ENCODE measurements around the gene CLNK.
"Not testable (repeated sequence)": the region's sequence is repeated elsewhere in the genome, so short reads cannot be mapped to it uniquely, and the experiment has no call there.

The CLNK gene

GRCh38 chr4:10577508-10578426, 106.8 kb downstream of the CLNK start:
- no peaks in the 10 kb centered on the region for H3K27me3 ChIP-seq (ENCODE audit: control insufficient read depth, insufficient read depth, low read length)
- no peak overlapping the region for H3K27ac ChIP-seq (ENCODE audit: low read depth, low read length)
- peaks cover 22% of the 10 kb centered on the region for H3K4me1 ChIP-seq (ENCODE audit: control insufficient read depth, insufficient read depth, low read length)
- no peaks in the 10 kb centered on the region for H3K36me3 ChIP-seq (ENCODE audit: control insufficient read depth, insufficient read depth, low read length)
- H3K9ac ChIP-seq (ENCODE audit: low read length), result no peak overlapping the region
- H3K9me3 ChIP-seq (ENCODE audit: control insufficient read depth, insufficient read depth, low read depth, low read length), result no peaks in the 10 kb centered on the region
- H3K4me3 ChIP-seq (ENCODE audit: low read depth, low read length), result no peak overlapping the region

GRCh38 chr4:10577018-10577417, 107.5 kb downstream of the CLNK start:
- Histone ChIP-seq H3K27me3 (ENCODE audit: control insufficient read depth, insufficient read depth, low read length) (no peaks in the 10 kb centered on the region), H3K4me1 (ENCODE audit: control insufficient read depth, insufficient read depth, low read length) (peaks cover 22% of the 10 kb centered on the region), H3K36me3 (ENCODE audit: control insufficient read depth, insufficient read depth, low read length) (no peaks in the 10 kb centered on the region), H3K27ac (ENCODE audit: low read depth, low read length) (no peak overlapping the region), H3K9me3 (ENCODE audit: control insufficient read depth, insufficient read depth, low read depth, low read length) (no peaks in the 10 kb centered on the region), H3K4me3 (ENCODE audit: low read depth, low read length) (no peak overlapping the region), H3K9ac (ENCODE audit: low read length) (no peak overlapping the region)

GRCh38 chr4:10576236-10576635, 108.3 kb downstream of the CLNK start:
- Histone ChIP-seq H3K4me3 (ENCODE audit: low read depth, low read length) (no peak overlapping the region), H3K9me3 (ENCODE audit: control insufficient read depth, insufficient read depth, low read depth, low read length) (no peaks in the 10 kb centered on the region), H3K36me3 (ENCODE audit: control insufficient read depth, insufficient read depth, low read length) (no peaks in the 10 kb centered on the region), H3K27me3 (ENCODE audit: control insufficient read depth, insufficient read depth, low read length) (no peaks in the 10 kb centered on the region), H3K9ac (ENCODE audit: low read length) (no peak overlapping the region), H3K27ac (ENCODE audit: low read depth, low read length) (no peak overlapping the region), H3K4me1 (ENCODE audit: control insufficient read depth, insufficient read depth, low read length) (peaks cover 18% of the 10 kb centered on the region)

DNA sequence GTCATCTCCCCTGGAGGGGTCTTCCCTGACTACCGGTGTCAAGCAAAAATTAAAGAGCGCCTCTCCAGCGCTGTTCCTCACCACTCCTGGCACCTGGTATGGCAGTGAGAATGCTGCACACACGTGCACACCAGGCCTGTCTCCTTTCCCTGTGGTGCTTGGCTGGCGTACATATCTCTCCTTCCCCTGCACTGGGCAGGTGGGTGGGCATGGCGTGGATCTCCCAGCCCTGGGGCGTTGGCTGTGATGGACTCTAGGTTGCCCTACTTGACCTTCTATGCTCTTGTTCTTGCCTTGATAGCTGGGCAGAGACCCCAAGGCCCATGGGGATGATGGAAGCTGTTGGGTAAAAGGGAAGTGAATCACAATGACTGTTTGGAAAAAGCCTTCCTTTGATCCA, 109.2 kb downstream of the CLNK start:
- Histone ChIP-seq H3K9me3 (ENCODE audit: control insufficient read depth, insufficient read depth, low read depth, low read length) (no peaks in the 10 kb centered on the region), H3K27ac (ENCODE audit: low read depth, low read length) (no peak overlapping the region), H3K27me3 (ENCODE audit: control insufficient read depth, insufficient read depth, low read length) (no peaks in the 10 kb centered on the region), H3K4me1 (ENCODE audit: control insufficient read depth, insufficient read depth, low read length) (peaks cover 18% of the 10 kb centered on the region), H3K4me3 (ENCODE audit: low read depth, low read length) (no peak overlapping the region), H3K9ac (ENCODE audit: low read length) (no peak overlapping the region), H3K36me3 (ENCODE audit: control insufficient read depth, insufficient read depth, low read length) (no peaks in the 10 kb centered on the region)

DNA sequence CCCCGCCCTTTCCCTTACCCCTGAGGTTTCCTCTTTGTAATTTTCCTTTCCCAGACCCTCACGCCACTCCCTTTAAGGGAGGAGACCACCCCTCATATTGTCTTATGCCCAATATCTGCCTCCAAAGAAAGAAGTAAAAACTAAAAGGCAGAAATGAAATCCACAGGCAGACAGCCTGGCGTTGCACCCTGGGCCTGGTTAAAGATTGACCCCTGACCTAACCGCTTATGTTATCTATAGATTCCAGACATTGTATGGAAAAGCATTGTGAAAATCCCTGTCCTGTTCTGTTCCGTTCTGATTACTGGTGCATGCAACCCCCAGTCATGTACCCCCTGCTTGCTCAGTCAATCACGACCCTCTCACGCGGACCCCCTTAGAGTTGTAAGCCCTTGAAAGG, 110.0 kb downstream of the CLNK start:
- not testable (repeated sequence) for H3K9me3 ChIP-seq (ENCODE audit: control insufficient read depth, insufficient read depth, low read depth, low read length); H3K9ac ChIP-seq (ENCODE audit: low read length); H3K4me3 ChIP-seq (ENCODE audit: low read depth, low read length); H3K36me3 ChIP-seq (ENCODE audit: control insufficient read depth, insufficient read depth, low read length); H3K27me3 ChIP-seq (ENCODE audit: control insufficient read depth, insufficient read depth, low read length); H3K27ac ChIP-seq (ENCODE audit: low read depth, low read length)
- peaks cover 12% of the 10 kb centered on the region for H3K4me1 ChIP-seq (ENCODE audit: control insufficient read depth, insufficient read depth, low read length)

DNA sequence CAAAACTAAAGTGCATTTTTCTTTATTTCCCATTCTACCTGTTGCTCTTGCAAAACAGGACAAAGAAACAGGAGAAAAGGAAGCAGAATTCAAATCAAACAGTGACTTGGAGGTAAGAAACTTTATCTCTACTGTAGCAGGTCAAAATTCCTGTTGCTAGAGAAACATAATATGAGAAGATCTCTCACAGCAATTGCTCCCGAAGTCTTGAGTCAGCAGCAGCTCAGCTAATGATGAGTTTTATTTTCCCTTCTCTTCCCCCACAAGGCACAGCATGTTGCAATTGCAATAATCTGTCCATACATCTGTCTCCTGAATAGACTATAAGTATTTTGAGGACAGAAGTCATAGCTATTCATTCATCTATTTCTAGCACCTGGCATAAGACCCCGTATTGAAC, 112.7 kb downstream of the CLNK start:
- Histone ChIP-seq H3K9ac (ENCODE audit: low read length) (no peak overlapping the region), H3K27ac (ENCODE audit: low read depth, low read length) (no peak overlapping the region), H3K9me3 (ENCODE audit: control insufficient read depth, insufficient read depth, low read depth, low read length) (no peaks in the 10 kb centered on the region), H3K4me1 (ENCODE audit: control insufficient read depth, insufficient read depth, low read length) (peaks cover 12% of the 10 kb centered on the region), H3K36me3 (ENCODE audit: control insufficient read depth, insufficient read depth, low read length) (no peaks in the 10 kb centered on the region), H3K27me3 (ENCODE audit: control insufficient read depth, insufficient read depth, low read length) (no peaks in the 10 kb centered on the region), H3K4me3 (ENCODE audit: low read depth, low read length) (no peak overlapping the region)

DNA sequence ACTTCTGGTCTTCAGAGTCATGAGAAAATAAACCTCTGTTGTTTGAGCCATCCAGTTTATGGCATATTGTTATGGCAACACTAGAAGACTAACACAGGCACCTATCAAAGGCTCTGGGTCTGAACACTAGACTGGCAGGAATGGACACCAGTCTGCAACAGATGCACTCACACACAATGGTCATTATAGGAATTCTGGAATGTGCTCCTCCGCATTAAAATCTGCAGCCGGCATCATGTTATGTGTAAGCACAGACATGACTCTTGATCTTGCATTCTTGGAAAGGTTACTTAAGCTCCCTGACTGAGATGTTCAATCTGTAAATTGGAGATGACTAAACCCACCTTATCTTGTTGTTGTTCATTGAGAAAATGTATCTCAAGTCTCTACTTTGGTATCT, 115.1 kb downstream of the CLNK start:
- Histone ChIP-seq H3K9ac (ENCODE audit: low read length) (no peak overlapping the region), H3K36me3 (ENCODE audit: control insufficient read depth, insufficient read depth, low read length) (no peaks in the 10 kb centered on the region), H3K27me3 (ENCODE audit: control insufficient read depth, insufficient read depth, low read length) (no peaks in the 10 kb centered on the region), H3K4me1 (ENCODE audit: control insufficient read depth, insufficient read depth, low read length) (peaks cover 12% of the 10 kb centered on the region), H3K27ac (ENCODE audit: low read depth, low read length) (no peak overlapping the region), H3K9me3 (ENCODE audit: control insufficient read depth, insufficient read depth, low read depth, low read length) (no peaks in the 10 kb centered on the region), H3K4me3 (ENCODE audit: low read depth, low read length) (no peak overlapping the region)

DNA sequence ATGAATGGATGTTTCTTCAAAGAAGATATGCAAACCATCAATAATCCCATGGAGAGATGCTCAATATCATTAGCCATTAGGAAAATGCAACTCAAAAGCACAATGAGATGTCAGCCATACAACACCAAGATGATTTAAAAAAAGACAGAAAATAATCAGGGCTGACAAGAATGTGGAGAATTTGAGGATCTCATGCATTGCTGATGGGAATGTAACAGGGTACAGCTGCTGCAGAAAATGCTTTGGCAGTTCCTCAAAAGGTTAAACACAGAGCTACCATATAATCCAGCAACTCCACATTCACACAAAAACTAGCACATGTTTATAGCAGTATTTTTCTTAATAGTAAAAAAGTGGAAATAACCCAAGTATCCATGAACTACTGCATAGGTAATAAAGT, 116.8 kb downstream of the CLNK start:
- no peak overlapping the region for H3K4me3 ChIP-seq (ENCODE audit: low read depth, low read length)
- H3K36me3 ChIP-seq (ENCODE audit: control insufficient read depth, insufficient read depth, low read length), result no peaks in the 10 kb centered on the region

DNA sequence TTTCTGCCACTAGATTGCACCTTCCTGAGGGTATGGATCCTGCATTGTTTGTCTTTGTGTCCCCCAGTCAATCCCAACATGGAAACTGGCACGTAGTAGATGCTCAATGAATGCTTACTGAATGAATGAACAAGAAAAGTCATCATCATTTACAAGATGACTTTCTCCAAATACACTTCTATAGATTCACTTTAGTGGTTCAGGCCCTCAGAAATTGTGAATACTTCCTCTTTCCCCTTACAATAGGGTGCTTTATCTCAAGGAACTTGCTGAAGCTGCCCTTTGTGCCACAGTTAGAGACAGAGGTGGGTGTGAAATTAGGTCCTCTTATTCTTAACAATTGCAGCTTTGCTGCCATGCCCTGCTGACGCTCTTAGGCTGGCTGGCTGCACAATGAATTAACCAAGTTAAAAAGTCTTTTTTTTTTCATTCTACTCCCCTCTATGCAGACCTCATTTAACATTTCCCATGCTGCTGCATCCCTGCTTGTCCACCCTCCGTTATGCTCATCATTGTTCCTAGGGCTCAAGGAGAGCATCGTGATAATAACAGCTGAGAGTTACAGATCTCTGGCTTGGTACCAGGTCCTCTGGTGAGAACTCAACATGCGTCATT, 119.3 kb downstream of the CLNK start:
- Histone ChIP-seq H3K9ac (ENCODE audit: low read length) (no peak overlapping the region), H3K9me3 (ENCODE audit: control insufficient read depth, insufficient read depth, low read depth, low read length) (no peaks in the 10 kb centered on the region), H3K4me3 (ENCODE audit: low read depth, low read length) (no peak overlapping the region), H3K27ac (ENCODE audit: low read depth, low read length) (no peak overlapping the region), H3K27me3 (ENCODE audit: control insufficient read depth, insufficient read depth, low read length) (no peaks in the 10 kb centered on the region), H3K4me1 (ENCODE audit: control insufficient read depth, insufficient read depth, low read length) (no peaks in the 10 kb centered on the region), H3K36me3 (ENCODE audit: control insufficient read depth, insufficient read depth, low read length) (no peaks in the 10 kb centered on the region)

More for the DNA sequence above, 116.8 kb downstream of the CLNK start:
- no peaks in the 10 kb centered on the region for H3K27me3 ChIP-seq (ENCODE audit: control insufficient read depth, insufficient read depth, low read length)
- no peaks in the 10 kb centered on the region for H3K9me3 ChIP-seq (ENCODE audit: control insufficient read depth, insufficient read depth, low read depth, low read length)
- H3K27ac ChIP-seq (ENCODE audit: low read depth, low read length), result no peak overlapping the region
- no peaks in the 10 kb centered on the region for H3K4me1 ChIP-seq (ENCODE audit: control insufficient read depth, insufficient read depth, low read length)
- no peak overlapping the region for H3K9ac ChIP-seq (ENCODE audit: low read length)

- H3K27me3 ChIP-seq (ENCODE audit: control insufficient read depth, insufficient read depth, low read length), result no peaks in the 10 kb centered on the region; the same call in 1 of the 2 replicates
- no peak overlapping the region for H3K27ac ChIP-seq (ENCODE audit: low read depth, low read length)
- no peak overlapping the region for H3K9ac ChIP-seq (ENCODE audit: low read length)
- H3K4me3 ChIP-seq (ENCODE audit: low read depth, low read length), result no peak overlapping the region
- 0 out of 2 replicates have a peak, but pooled peaks cover 6% of the 10 kb centered on the region for H3K4me1 ChIP-seq (ENCODE audit: control insufficient read depth, insufficient read depth, low read length)
- no peaks in the 10 kb centered on the region for H3K9me3 ChIP-seq (ENCODE audit: control insufficient read depth, insufficient read depth, low read depth, low read length)
- H3K36me3 ChIP-seq (ENCODE audit: control insufficient read depth, insufficient read depth, low read length), result no peaks in the 10 kb centered on the region
Measured at GRCh38 chr4:10554694-10555093, 129.9 kb downstream of the CLNK start.

DNA sequence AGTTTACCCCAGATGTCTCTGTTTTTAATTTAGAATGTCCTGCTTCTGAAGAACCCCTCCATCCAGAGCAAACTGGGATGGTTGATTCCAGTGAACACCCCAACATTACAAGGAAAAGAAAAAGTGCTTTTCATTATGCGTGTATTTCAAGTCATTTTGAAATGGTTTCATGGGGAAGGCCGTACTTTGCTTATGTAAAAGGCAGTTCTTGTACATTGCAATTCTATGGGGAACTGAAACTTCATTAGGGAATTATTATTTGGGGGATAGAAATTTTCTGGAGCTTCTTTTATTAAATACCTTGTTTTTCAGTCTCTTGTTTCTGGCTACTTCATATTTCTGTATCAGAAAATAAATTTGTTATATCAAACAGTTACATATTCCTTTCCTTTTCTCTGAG, 130.4 kb downstream of the CLNK start:
- H3K36me3 ChIP-seq (ENCODE audit: control insufficient read depth, insufficient read depth, low read length), result no peaks in the 10 kb centered on the region
- H3K4me1 ChIP-seq (ENCODE audit: control insufficient read depth, insufficient read depth, low read length), result 0 out of 2 replicates have a peak, but pooled peaks cover 6% of the 10 kb centered on the region
- no peak overlapping the region for H3K9ac ChIP-seq (ENCODE audit: low read length)
- no peaks in the 10 kb centered on the region; the same call in 1 of the 2 replicates for H3K27me3 ChIP-seq (ENCODE audit: control insufficient read depth, insufficient read depth, low read length)
- no peaks in the 10 kb centered on the region for H3K9me3 ChIP-seq (ENCODE audit: control insufficient read depth, insufficient read depth, low read depth, low read length)
- no peak overlapping the region for H3K27ac ChIP-seq (ENCODE audit: low read depth, low read length)
- no peak overlapping the region for H3K4me3 ChIP-seq (ENCODE audit: low read depth, low read length)

Data from HUES6 (cell line).